Head of caudate nucleus (tissue), 42 donors: ENCODE data around the gene UNG.
"Not testable (repeated sequence)": the region's sequence is repeated elsewhere in the genome, so short reads cannot be mapped to it uniquely, and the experiment has no call there.

Experiments used
- DNase-seq, 42 donors: peaks; one replicate each; pipeline versions ENCODE4 v3.0.0 to v3.0.0-alpha.2; 2020 to 2021; ENCODE audit warnings: mixed read lengths in 7 of 42
- intact Hi-C: fragments of 100-400 bp; cut with DNase I; formaldehyde crosslinking; loops from one replicate; pipeline ENCODE4 v1.15.0; 2022

Gene UNG

DNA sequence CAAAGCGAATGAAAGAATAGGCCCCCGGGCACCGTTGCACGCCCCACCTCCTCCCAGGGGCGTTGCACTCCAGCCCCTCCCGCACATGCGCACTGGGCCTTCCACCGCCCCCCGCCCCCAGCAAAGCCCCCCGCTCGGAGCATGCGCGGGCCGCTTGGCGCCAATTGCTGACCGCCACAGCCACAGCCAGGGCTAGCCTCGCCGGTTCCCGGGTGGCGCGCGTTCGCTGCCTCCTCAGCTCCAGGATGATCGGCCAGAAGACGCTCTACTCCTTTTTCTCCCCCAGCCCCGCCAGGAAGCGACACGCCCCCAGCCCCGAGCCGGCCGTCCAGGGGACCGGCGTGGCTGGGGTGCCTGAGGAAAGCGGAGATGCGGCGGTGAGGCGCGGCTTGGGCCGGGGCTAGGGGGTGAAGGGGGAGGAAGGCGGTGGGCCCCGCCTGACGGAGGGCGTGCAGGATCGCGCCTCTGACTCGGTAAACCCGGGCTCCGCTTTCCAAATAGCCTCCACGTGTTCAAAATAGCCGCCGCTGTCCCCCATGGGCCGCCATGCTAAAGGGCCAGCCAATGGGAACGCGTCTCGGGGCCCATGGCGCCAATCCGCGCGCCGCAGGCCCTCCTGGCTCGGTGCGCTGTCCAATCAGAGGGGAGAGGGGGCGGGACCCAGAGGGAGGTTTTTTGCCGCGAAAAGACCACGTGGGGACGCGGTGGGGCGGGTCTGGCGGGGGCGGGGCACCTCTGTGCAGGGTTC lies at the start of gene UNG:
UNG (plus strand) TSS at position 163 of the 748 bp plus-strand sequence; CDS start at position 246, 83 bp downstream.
- peak; percentile 96 to 99 (median 98) for DNase-seq
- intact Hi-C loops: loop anchor here (10.0 kb wide), 1 partner anchor 143 kb away; no protein-coding TSS in a partner anchor

DNA sequence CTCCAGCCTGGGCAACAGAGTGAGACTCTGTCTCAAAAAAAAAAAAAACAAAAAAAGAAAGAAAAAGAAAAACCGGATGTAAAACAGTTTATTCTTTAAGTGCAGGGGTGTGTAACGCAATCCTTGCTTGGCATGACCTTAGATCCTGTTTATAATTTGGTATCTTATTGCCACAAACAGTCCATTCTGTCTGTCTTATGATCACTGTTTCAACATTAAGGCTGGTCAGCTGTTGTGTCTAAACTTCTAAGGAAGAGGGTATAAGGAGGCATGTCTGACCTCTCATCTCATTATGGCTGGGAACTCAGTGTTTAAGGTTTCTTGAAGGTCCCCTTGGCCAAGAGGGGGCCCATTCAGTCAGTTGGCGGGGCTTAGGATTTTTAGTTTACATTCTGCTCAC lies 48.7 kb upstream of the UNG start:
- intact Hi-C loops, DNase-seq: not testable (repeated sequence)

DNA sequence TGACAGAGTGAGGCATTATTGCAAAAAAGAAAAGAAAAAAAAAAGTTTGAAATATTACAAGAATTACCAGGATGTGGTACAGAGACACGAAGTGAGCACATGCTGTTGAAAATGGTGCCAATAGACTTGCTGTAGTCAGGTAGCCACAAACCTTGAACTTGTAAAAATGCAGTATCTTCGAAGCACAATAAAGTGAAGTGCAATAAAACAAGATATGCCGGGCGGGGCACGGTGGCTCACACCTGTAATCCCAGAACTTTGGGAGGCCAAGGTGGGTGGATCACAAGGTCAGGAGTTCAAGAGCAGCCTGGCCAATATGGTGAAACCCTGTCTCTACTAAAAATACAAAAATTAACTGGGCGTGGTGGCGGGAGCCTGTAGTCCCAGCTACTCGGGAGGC lies 47.6 kb upstream of the UNG start:
- DNase-seq: not testable (repeated sequence)
- intact Hi-C loops: loop anchor here (5.0 kb wide), 1 partner anchor 43 kb away; the partner anchor contains the start of gene ALKBH2

DNA sequence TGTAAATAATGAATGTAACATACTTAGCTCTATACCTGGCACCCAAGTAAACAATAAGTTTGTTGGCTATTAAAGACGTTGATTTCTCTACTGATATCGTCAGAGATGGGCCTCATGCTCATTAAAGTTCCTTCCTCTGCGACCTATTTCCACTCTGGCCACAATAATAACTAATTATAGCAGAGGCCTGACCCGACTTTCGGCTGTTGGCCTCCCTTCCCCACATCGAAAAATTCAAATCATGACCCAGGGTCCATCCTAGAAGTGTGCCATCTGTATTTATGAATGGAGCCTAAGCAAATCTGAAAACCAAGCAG lies 45.3 kb upstream of the UNG start:
- DNase-seq: no peak
- intact Hi-C loops: loop anchor here (5.0 kb wide), 1 partner anchor 40 kb away; the partner anchor contains the start of gene ALKBH2

DNA sequence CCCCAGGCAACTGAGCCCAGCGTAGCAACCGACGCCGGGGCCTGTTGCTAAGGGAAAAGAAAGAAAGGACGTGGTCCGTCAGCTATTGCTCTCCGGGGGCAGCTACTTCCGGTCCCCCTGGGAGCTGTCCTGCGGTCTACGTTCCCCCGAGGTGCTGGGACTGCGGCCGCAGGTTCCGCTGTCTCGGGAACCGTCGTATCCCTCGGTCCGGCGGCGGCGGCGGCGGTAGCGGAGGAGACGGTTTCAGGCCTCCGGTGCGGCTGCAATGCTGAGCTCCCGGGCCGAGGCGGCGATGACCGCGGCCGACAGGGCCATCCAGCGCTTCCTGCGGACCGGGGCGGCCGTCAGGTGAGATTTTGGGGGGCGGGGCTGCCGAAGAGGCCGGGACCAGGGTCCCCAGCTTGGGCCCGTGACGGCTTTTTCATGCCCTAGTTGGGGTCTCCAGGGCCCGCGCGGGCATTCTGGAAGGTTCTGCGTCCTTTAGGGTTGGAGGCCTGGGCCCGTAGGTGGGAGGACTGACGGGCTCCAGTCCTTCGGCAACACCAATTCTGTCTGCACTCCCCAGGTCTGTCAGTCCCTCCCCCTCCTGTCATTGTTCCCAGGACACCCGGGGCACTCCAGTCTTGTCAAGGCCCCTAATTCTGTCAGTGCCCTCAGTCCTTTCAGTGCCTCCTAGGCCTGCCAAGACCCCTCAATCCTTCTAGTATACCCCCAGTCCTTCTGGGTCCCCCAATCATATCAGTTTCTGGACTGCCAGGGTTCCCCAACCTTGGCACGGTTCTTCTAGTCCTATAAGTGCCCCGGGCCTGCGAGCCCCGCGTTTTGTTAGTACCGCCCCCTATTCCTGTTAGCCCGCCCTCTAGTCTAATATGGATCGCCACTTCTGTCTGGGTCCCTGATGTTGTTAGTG lies 44.7 kb upstream of the UNG start, which contains the start of gene USP30:
USP30 (plus strand) TSS at position 163 of the 910 bp plus-strand sequence; CDS start at position 266, 103 bp downstream.
- intact Hi-C loops: loop anchor here (5.0 kb wide), 1 partner anchor 40 kb away; the partner anchor contains the start of gene ALKBH2
- DNase-seq: peak; percentile 79 to 96 (median 90)

DNA sequence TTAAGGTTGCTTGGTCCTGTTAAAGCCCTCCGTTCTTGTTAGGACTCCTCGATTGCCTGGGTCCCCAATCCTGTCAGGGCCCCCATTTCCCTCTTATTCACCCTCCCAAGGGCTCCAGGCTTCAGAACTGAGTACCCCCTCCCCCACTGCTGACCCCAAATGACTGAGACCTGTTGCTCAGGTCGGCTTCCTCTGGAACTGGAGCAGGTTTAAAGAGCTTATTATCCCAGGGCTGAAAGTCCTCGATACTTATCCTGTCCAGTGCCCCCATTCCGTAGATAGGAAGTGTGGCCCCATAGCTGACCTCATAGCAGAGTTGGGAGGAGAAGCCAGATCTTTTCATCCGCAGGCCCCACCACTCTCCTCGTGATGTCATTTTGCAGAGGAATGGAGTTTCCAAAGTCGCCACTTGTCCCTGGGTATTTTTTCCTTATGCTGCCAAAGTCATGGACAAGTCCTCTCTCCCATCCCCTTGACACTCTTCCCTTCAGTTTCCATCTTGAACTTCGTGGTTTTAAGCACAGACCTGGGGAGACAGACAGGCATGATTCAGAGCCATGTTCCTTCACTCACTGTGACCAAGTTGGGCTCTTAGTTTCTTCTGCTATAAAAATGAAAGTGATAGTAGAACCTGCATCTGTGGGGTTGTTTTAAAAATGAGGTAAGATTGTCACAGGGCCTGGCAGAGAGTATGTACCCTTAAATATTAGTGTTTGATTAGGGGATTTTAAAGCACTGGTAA lies 43.8 kb upstream of the UNG start:
- DNase-seq: no peak
- intact Hi-C loops: loop anchor here (5.0 kb wide), 1 partner anchor 39 kb away; the partner anchor contains the start of gene ALKBH2

DNA sequence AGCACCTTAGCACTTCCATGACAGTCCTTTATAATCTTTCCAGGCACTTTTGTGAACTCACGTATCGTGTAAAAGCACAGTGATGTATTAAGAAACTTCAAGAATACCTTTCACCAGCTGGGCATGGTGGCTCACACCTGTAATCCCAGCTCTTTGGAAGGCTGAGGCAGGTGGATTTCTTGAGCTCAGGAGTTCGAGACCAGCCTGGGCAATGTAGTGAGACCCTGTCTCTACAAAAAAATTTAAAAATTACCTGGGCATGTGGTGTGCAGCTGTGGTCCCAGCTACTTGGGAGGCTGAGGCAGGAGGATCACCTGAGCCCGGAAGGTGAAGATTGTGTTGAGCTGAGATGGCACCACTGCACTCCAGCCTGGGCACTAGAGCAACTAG lies 43.3 kb upstream of the UNG start:
- intact Hi-C loops: loop anchor here (5.0 kb wide), 1 partner anchor 38 kb away; the partner anchor contains the start of gene ALKBH2
- not testable (repeated sequence) for DNase-seq

DNA sequence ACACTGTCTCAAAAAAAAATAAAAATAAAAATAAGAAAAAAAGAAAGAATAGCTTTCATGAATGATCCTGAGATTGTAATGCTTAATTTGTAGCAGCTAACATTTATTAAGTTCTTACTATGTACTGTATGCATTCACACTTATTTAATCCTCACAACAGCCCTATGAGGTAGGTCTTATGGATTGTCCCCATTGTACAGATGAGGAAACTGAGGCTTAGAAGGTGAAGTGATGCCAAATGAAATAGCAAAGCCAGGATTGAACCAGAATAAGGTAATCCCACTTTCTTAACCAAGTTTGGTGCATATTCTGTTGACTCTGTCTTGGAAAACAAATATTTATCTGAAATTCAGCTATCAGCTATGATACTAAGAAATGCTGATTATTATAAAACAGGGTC lies 42.9 kb upstream of the UNG start:
- no peak for DNase-seq
- intact Hi-C loops: loop anchor here (5.0 kb wide), 1 partner anchor 38 kb away; the partner anchor contains the start of gene ALKBH2

DNA sequence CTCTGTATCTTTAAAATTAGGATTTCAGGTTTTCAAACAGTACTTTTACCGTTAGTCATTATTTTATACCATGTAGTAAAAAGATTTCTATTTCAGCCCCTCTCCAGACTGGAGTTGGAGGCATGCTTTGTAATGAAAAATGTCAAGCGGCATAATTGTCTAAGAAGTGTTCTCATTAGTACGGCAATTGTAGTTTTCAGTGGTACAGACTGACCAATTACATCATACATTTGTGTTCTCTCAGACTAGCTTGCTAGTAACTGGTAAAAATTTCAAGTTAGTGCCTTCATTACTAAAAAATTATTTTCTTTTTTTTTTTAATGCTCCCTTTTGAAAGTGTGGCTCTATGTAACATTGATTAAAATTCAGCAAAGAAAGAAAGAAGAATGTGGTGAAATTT lies 40.5 kb upstream of the UNG start:
- peak in 1 of 42 donors; percentile 14 for DNase-seq
- intact Hi-C loops: no loop called here

DNA sequence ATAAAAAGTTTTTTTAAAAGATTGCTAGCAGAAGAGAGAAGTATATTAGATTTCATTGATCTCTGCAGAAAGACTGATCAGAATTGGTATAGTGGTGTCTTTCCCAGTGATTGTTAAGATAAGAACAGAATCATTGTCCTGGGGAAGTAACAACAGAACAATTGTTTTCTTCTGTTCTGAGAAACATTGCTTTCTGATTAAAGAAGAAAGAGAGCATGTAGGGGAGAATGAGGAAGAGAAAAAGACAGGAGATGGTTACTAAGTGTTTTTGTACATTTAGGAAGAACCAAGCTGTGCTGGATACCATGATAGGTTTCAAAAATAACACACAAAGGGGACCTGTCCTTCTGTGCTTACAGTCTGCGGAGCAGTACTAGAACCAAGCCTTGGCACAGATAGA lies 40.0 kb upstream of the UNG start:
- DNase-seq: peak in 3 of 42 donors; percentile 19 to 31 (median 28)
- intact Hi-C loops: no loop called here

DNA sequence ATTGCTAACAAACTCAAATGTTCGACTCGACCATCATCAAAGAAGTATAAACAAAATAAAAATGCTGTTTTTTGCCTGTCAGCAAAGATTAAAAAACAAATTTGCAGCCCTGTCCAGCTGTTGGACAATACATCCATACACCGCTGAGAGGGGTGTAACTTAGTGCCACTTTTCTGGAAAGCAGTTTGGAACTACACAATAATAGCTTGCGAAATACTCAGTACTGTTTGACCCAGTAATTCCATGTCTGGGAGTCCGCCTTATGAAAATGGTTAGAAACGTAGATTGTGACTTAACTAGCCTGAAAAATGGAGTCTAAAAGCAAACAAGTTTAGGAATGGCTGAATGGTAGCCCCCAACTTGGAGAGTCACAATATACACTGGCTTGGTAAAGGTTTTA lies 38.6 kb upstream of the UNG start:
- no peak for DNase-seq
- intact Hi-C loops: no loop called here

DNA sequence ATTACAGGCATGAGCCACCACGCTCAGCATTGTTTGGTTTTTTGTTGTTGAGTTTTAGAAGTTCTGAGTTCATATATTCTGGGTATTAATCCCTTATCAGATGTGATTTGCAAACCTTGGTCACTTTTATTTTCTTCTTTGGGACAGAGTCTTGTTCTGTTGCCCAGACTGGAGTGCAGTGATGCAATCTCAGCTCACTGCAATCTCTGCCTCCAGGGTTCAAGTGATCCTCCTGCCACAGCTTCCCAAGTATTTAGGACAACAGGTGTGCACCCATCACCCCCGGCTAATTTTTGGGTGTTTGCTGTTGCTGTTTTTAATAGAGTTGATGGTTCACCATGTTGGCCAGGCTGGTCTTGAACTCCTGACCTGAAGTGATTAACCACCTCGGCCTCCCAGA lies 33.3 kb upstream of the UNG start:
- intact Hi-C loops: no loop called here
- no peak for DNase-seq

DNA sequence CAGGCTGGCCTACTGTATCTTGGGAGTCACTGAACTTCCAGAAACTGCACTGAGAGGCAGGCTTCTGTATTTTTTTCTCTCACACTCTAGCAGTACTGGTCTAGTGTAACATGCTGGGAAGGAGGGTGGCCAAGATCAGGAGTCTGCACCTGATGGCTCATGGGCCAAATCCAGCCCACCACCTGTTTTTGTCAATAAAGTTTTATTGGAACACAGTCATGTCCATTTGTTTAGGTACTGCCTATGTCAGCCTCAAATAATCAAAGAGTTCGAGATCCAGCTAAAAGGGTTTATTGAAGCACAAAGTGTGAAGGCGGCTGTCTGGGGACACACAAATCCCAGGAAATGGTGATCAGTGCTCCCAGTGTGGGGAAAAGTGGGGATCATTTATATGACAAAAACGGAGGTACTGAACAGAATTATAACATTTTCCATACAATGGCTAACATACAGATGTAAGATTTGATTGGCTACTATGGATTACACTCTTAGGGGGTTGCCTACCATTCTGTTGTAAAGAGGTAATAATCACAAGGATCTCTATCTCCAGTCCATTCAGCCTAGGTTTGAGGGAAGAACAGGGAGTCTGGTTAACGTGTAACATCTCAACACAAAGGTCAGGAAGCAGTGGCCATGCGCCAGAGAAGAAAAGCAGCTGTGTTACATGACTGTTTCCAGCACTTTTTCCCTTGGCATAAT lies 32.1 kb upstream of the UNG start:
- peak in 1 of 42 donors; percentile 14 for DNase-seq
- intact Hi-C loops: no loop called here

DNA sequence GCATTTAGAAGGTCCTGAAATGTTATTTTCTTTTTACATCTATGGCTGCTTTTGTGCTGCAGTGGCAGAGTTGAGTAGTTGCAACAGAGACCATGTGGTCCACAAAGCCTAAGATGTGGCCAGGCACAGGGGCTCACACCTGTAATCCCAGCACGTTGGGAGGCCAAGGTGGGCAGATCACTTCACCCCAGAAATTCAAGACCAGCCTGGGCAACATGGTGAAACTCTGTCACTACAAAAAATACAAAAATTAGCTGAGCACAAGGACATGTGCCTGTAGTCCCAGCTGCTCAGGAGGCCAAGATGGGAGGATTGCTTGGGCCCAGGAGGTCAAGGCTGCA lies 31.6 kb upstream of the UNG start:
- peak in 1 of 42 donors; percentile 10 for DNase-seq
- intact Hi-C loops: no loop called here

DNA sequence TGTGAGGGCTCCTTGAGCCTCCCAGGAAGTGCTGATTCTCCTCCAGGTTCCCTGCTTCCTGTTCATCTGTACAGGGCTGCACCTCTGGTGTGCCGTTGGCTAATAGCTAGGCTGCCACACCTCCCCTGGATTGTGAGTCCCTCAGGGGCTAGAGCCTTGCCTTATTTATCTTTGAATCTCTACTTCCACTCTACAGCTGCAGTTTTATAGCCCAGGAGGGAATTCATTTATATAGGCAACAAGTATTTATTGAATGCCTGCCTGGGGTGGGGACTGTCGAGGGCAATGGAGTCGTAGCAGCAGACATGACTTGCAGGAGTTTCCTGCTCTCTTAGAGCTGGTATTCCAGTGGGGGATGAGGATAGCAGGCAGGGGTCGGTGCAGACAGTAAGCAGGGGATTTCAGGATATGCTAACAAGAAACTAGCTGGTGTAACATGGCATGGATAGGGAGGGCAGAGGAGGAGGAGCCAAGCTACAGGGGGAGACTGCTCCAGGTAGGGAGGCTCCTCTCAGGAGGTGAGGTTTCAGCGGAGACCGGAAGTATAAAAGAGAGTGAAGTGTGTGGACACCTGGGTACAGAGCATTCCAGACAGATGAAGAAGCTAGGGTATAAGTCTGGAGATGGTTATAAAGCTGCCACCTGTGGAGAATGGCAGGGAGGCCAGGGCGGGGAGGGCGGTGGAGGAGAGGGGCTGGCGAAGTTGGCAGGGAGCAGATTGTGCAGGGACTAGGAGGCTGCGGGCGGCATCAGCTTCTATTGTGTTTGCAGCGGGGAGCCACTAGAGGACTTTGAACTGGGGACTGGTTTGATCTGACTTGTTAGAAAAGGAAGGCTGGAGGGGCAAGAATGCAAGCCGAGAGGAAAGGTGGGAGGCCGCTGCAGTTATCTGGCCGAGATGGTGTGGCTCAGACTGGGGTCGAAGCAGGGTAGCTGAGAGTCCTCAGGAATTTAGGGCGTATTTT lies 27.8 kb upstream of the UNG start:
- intact Hi-C loops: no loop called here
- no peak for DNase-seq

DNA sequence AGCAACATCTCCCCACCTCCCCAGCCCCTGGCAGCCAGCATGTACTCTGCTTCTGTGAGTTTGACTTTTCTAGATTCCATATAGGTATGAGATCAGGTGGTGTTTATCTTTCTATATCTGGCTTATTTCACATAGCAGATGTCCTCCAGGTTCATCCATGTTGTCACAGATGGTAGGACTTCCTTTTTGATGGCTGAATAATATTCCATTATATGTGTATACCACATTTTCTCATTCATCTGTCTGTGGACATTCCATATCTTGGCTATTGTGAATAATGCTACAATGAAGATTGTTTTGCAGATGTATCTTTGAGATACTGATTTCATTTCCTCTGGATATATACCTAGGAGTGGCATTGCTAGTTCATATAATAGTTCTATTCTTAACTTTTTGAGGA lies 22.5 kb upstream of the UNG start:
- DNase-seq: no peak
- intact Hi-C loops: no loop called here

DNA sequence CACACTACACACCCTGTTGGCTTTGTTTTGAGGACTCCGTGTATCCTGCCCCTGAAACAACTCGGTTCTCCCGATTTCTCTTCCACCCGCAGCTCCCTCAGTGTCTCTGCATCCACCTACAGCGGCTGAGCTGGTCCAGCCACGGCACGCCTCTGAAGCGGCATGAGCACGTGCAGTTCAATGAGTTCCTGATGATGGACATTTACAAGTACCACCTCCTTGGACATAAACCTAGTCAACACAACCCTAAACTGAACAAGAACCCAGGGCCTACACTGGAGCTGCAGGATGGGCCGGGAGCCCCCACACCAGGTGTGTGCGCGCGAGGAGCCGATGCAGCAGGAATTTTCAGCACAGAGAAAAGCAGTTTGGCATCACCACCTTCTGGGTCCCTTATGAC lies 14.6 kb upstream of the UNG start:
- no peak for DNase-seq
- intact Hi-C loops: no loop called here
